Activated naive CD4-positive, alpha-beta T cell treated with anti-CD3 and anti-CD28 coated beads, Interleukin-2, amount 50 U/mL, for 24 hours (primary cell): ENCODE results near the gene NUMA1.
A peak's percentile ranks its signal among the peaks of the same experiment; 100 is the strongest.

ENCODE experiments used
- H3K27ac Mint-ChIP-seq: one replicate; pipeline ENCODE4 v1.8.0; 2021; ENCODE audit warnings: mild to moderate bottlenecking, mixed read lengths
- H3K27me3 Mint-ChIP-seq: one replicate; pipeline ENCODE4 v1.8.0; 2021; ENCODE audit warnings: mixed read lengths
- H3K36me3 Mint-ChIP-seq: one replicate; pipeline ENCODE4 v1.8.0; 2021; ENCODE audit warnings: mixed read lengths
- H3K4me1 Mint-ChIP-seq: one replicate; pipeline ENCODE4 v1.8.0; 2021; ENCODE audit warnings: mixed read lengths
- H3K4me3 Mint-ChIP-seq: one replicate; pipeline ENCODE4 v1.8.0; 2021; ENCODE audit warnings: mild to moderate bottlenecking, mixed read lengths
- H3K9me3 Mint-ChIP-seq: one replicate; pipeline ENCODE4 v1.8.0; 2021; ENCODE audit warnings: mixed read lengths

The NUMA1 gene

DNA sequence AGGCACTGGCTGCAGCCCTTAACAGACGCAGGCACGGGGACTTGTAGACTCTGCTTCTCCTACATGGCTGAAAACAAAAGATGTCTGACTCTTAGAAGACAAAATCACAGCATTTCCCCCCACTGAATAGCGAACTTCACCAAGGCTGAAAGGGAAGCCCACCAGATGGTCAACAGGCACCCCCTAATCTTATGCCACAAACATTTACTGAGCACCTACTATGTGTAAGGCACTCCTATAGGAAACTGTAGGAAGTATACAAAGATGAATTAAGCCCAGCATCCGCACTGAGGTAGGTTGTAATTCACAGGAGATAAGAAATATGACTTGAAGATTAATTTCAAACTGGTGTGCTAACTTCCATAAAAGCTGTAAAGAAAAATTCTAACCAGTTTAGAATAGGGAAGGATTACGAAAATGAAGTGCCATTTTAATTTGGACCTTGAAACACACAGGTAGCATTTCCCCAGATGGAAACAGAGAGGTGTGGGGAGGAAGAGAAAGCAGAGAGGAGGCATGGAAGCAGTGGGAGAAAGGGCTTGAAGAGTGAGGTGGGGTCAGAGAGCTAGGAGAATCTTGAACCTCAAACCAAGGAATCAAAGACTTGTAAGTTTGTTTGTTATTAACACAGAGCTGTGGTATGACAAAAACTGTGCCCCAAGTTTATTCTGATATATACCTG is 38.1 kb downstream of the NUMA1 start:
- peaks cover 37% of the 10 kb centered on the region for H3K4me1 Mint-ChIP-seq

DNA sequence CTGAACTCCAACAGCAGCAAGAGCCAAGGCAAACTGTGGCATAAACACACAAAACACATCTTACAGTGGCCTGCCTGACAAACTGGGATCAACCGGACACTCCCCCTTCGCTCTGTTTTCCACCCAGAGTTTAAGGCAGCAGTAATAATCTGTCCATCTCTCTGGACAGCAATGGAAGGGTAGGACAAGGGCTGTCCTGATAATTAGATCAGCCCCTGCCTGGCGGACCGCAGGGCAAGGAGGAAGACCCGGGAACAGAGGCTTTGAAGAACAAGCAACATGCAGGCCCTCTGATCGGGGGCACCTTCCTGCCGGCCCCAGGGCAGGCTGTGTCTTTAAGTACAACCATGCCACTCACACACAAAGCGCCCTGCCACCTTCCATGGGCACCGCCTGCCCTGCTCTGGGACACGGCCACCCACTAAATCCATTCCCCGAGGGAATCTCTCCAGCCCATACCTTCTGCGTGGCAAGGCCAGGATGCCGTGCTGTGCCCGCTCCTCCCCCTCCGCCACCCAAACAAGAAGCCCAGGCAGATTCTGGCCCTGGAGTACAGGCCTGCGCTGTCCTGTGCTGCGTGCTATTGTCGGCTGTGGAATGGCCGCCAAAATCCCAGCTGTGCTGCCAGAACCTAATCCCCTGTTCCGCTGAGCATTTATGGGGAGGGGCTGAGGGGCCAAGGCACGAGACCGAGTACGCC is 38.8 kb downstream of the NUMA1 start:
- H3K4me3 Mint-ChIP-seq = no peak overlapping the region
- no peak overlapping the region for H3K27ac Mint-ChIP-seq
- peaks cover 1% of the 10 kb centered on the region for H3K36me3 Mint-ChIP-seq
- H3K4me1 Mint-ChIP-seq = peaks cover 44% of the 10 kb centered on the region
- H3K27me3 Mint-ChIP-seq = no peaks in the 10 kb centered on the region
- H3K9me3 Mint-ChIP-seq = no peaks in the 10 kb centered on the region

More for the DNA sequence above, 38.1 kb downstream of the NUMA1 start:
- Mint-ChIP-seq H3K4me3 (no peak overlapping the region), H3K36me3 (peaks cover 1% of the 10 kb centered on the region), H3K27me3 (no peaks in the 10 kb centered on the region), H3K9me3 (no peaks in the 10 kb centered on the region), H3K27ac (no peak overlapping the region)

DNA sequence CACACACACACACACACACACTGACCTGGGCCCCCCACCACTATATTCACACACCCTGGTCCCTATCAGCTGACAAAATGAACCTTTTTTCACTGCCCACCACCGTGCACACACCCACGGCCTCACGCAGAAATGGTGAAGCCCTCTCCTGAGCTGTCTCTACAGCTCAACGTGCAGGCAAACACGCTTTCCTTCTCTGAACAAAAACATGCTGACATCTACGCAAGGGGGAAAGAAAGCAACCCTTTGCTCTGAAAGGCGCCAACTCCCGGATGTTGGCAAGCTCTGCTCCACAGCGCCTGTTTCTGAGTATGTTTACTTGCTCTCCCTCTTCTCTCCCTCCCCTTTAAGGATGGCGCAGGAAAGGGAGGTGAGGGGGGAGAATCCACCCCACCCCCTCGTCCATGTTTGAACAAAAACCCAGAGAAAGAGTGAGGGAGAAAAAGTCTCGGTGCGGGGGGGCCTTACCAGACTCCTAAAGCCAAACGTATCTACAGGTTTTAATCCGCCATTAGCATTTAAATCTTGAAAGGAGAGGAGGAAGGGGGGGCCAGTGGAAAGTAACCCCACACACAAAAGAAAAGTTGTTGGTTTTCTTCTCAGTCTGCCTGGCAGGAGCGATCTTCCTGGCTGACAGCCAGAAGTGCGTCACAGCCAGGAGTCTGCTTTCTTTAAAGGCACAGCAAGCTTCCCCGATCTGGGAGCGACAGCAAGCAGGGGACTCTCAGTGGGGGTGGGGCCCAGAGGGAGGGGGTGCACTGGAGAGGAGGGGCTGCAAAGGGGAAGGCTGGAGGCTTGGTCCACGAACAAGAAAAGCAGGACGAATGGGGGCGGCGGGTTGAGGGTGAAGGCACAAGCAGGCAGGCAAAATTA is 39.6 kb downstream of the NUMA1 start:
- peaks cover 51% of the 10 kb centered on the region for H3K4me1 Mint-ChIP-seq
- H3K27me3 Mint-ChIP-seq = no peaks in the 10 kb centered on the region
- no peak overlapping the region for H3K27ac Mint-ChIP-seq
- H3K4me3 Mint-ChIP-seq = no peak overlapping the region
- H3K9me3 Mint-ChIP-seq = no peaks in the 10 kb centered on the region
- peaks cover 4% of the 10 kb centered on the region for H3K36me3 Mint-ChIP-seq

DNA sequence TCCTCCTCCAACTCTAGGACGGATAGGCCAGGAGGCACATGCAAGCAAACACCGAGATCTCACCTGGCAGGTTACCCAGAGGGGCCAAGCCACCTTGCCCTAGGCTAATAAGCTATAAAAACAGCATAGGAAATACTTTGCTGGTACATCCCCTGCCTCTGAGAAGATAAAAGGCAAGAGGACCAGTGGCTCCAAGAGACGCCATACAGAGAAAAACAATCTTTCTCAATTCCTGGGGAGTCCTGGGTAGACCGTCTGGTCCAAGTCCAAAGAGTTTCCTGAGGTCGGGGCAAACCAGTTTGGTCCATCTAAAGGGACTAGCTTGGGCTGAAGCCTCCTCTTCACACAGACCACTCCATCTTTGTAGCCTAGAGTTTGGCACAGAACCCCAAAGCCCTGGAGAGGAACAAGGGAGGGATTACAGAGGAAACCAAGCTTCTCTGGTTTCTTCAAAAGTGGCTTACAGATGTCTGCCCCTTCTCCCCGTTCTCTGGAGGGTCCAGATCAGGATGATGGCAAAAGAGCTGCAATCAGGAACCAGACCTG is 40.4 kb downstream of the NUMA1 start:
- no peaks in the 10 kb centered on the region for H3K9me3 Mint-ChIP-seq
- H3K27ac Mint-ChIP-seq = no peak overlapping the region
- H3K4me3 Mint-ChIP-seq = no peak overlapping the region
- H3K36me3 Mint-ChIP-seq = peaks cover 6% of the 10 kb centered on the region
- no peaks in the 10 kb centered on the region for H3K27me3 Mint-ChIP-seq
- peaks cover 49% of the 10 kb centered on the region for H3K4me1 Mint-ChIP-seq

DNA sequence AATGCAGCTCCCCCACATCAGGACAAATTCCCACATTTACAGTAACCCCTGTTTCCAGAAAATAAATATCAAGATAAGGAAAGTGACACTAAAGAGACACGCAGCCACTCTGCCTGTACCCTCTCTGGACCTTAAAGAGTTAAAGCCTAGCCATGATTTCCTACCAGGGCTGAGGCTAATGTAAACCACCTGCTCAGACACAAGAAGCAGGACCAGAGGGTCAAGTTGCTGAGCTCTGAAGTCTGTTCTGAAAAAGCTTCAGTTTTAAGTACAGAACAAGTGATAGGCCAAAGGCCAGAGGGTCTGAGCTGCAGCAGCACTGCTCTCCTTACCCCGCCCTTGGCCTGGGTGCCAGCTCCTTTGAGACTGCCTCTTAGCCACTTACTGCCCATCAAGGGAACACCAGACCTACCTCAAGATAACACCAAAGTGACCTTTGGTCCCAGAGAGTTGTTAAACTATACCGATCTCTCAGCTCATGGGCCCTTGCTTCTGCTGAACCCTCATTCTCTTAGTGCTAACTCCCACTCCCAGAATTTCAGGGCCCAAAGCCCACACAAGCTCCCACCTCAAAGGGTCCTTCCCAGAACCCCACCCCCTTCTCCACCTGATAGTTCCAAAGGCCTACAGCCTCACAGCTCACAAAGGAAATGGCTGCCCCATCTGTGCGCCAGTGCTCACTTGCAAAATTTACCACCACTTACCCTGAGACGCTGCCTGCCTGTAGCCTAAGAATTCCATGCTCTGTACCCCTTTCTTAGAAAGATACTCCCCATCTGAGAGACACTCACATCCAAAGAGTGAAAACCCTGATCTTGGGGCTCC is 41.1 kb downstream of the NUMA1 start:
- Mint-ChIP-seq H3K27me3 (no peaks in the 10 kb centered on the region), H3K9me3 (no peaks in the 10 kb centered on the region), H3K4me1 (peaks cover 43% of the 10 kb centered on the region), H3K27ac (no peak overlapping the region), H3K36me3 (peaks cover 6% of the 10 kb centered on the region), H3K4me3 (no peak overlapping the region)

DNA sequence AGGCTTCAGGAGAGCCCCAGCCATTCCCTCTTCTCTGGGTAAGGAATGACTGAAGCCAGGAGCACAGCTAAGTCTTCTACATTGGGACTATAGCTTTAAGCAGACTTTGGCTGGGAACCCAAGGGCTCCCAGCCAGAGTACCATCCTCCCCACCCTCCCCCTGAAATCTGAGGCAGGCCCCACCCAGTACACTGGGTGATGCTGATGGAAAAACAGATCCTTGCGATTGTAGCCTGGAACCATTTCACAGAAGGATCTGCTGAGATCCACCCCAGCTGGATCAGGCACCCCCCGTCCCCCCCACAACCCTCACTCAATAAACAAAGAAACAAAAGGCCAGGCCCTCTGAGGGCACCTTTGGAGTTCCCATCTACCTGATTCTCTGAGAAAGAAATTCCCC is 41.9 kb downstream of the NUMA1 start:
- Mint-ChIP-seq H3K4me3 (no peak overlapping the region), H3K4me1 (peaks cover 40% of the 10 kb centered on the region), H3K36me3 (peaks cover 6% of the 10 kb centered on the region), H3K9me3 (no peaks in the 10 kb centered on the region), H3K27ac (no peak overlapping the region), H3K27me3 (no peaks in the 10 kb centered on the region)

DNA sequence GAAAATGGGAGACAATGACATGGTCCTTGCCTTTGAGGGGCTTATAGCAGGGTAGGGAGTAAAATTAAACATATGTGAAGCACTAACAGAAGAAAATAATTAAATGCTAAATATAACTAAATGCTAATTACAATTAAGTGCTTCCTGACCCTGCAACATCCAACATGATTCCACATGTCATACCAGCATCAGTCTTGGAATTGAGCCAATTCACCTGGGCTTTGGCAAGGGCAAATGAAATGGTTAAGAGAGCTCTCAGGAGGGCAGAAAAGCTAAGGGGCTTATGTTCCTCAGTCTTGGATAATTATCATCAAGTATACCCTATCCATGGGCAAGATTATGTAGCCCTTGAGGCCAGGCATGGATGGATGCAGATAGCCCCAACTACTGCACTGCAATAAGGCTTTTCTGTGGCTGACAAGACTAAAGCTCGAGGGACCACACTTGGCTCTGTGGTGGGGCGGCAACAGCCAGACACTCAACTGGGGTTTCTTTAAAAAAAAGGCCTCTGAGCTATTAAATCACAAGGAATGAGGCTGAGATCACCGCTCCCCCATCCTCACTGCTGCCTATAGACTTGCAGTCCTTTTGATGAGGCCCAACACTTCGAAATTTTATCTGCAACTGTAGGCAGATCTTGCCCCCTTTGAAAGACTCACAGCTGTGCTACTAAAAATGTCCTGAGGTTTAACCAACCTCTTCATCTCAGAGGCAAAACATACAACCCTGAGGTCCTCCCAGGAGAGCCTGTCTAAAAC is 42.6 kb downstream of the NUMA1 start:
- H3K9me3 Mint-ChIP-seq = no peaks in the 10 kb centered on the region
- H3K27ac Mint-ChIP-seq = no peak overlapping the region
- H3K27me3 Mint-ChIP-seq = no peaks in the 10 kb centered on the region
- peaks cover 5% of the 10 kb centered on the region for H3K36me3 Mint-ChIP-seq
- H3K4me3 Mint-ChIP-seq = no peak overlapping the region
- H3K4me1 Mint-ChIP-seq = peaks cover 39% of the 10 kb centered on the region

DNA sequence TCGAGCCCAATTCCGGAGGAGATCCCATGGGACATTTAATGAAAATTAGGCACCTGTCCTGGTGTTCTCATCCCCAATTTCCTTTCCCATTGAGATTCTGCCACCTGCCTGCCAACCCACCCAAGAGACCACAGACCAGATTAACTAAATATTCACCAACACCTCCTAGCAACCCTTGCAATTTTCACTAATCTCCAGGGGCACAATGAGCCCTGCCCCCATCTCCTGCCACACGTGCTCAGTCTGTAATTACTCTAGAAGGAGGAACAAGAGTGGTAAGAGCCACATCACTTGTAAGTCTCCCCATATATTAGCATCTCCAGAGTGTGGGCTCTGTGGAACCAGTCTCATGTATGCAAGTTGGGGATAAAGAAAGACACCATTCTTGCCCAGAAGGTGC is 43.7 kb downstream of the NUMA1 start:
- H3K9me3 Mint-ChIP-seq = no peaks in the 10 kb centered on the region
- peaks cover 34% of the 10 kb centered on the region for H3K4me1 Mint-ChIP-seq
- peak overlapping the region; percentile 20 for H3K4me3 Mint-ChIP-seq
- peak overlapping the region; percentile 86 for H3K27ac Mint-ChIP-seq
- no peaks in the 10 kb centered on the region for H3K27me3 Mint-ChIP-seq
- peaks cover 5% of the 10 kb centered on the region for H3K36me3 Mint-ChIP-seq

DNA sequence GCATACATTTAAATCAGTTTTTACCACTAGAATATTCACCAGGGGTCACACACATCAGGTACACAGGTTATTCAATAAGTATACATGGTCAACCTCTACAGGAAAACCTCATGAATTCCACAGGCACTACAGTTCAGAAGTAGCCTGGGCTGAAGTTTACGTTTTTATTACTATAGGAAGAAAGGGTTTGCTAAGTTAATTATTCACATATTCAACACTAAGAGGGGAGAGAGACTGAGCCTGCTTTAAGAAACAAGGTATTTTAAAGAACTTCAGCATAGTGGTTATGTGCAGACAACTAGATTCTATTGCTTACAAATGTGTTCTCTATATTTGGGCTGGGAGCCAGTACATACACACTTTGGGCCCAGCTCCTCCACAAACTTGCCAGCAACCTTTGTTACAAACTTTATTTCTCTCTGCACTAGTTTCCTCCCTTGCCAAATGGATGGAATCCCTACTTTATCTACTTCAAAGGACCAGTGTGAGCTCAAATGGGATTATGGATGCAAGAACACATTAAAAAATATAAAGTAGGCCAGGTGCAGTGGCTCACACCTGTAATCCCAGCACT is 49.8 kb downstream of the NUMA1 start:
- H3K27ac Mint-ChIP-seq = peak overlapping the region; percentile 88
- H3K4me1 Mint-ChIP-seq = peaks cover 74% of the 10 kb centered on the region
- no peak overlapping the region for H3K4me3 Mint-ChIP-seq
- no peaks in the 10 kb centered on the region for H3K9me3 Mint-ChIP-seq
- no peaks in the 10 kb centered on the region for H3K27me3 Mint-ChIP-seq
- peaks cover 3% of the 10 kb centered on the region for H3K36me3 Mint-ChIP-seq

DNA sequence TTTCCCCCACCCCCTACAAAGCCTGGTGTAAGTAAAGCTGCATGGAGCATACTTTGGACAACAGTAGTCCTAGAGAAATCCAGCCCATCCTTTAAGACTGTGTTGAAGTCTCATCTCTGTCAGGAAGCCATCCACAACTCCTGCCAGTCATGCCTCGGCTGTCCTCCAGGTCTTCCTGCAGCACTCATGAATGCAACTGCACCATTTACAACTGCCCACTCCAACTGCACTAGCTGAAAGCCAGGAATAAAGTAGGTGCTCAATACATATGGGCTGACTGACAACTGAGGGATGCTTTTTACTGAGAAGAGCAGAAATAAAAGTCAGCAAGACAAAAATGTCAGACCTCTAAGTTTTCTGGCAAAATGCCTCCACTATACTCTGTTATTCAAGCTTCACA is 54.3 kb downstream of the NUMA1 start:
- Mint-ChIP-seq H3K27ac (peak overlapping the region; percentile 55), H3K4me1 (peaks cover 59% of the 10 kb centered on the region), H3K4me3 (no peak overlapping the region), H3K9me3 (no peaks in the 10 kb centered on the region), H3K27me3 (no peaks in the 10 kb centered on the region), H3K36me3 (peaks cover 6% of the 10 kb centered on the region)

DNA sequence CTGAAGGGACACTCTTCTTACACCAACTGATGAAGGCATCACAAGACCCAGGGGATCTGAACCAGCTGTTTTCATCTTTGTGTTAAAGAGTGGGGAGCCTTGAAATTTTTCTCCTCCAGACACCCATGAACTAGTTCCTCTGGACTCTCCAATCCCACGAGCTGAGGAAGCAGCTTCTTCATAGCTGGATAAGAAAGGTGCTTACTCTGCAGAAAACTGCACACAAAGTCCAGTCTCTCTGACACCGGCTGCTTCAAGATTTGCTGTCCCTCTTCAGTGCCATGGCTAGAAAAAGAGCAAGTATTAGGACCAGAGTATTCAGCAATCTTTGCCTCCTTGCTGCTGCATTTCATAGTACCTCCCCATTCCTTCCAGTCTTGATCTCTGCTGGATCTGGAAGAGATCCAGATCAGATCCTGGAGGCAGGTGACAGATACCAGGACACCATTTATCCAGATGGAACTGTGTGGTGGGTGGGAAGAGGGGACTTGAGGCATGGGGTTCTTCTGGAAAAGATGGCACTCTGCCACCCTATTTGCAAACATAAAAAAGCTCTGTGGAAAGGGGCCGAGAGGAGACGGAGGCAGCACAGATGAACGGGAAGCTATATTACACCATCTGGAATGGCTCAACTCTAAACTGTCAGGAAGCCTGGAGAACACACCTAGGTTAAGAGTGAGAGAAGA is 56.1 kb downstream of the NUMA1 start:
- Mint-ChIP-seq H3K27me3 (no peaks in the 10 kb centered on the region), H3K9me3 (no peaks in the 10 kb centered on the region), H3K36me3 (peaks cover 8% of the 10 kb centered on the region), H3K4me1 (peaks cover 40% of the 10 kb centered on the region), H3K4me3 (no peak overlapping the region), H3K27ac (peak overlapping the region; percentile 30)

DNA sequence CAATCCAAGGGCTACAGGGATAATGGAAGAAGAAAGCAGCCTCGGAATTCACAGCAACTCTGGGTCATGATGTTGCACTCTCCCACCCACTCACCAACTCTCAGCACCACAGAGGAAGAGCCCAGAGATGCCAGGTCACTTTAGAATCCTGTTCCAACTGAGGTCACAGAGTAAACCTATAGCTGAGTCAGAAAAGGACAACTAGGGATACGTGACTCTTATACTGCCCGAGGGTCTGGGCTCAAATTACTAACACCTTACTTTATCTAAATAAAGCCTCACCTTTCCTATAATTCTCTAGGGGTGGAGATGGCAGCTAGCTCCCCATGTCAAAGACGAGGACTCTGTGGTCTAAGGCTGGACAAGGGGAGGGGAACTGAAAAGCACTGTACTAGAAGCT is 57.0 kb downstream of the NUMA1 start:
- H3K27ac Mint-ChIP-seq = peak overlapping the region; percentile 62
- no peaks in the 10 kb centered on the region for H3K27me3 Mint-ChIP-seq
- peaks cover 11% of the 10 kb centered on the region for H3K36me3 Mint-ChIP-seq
- peaks cover 32% of the 10 kb centered on the region for H3K4me1 Mint-ChIP-seq
- no peak overlapping the region for H3K4me3 Mint-ChIP-seq
- H3K9me3 Mint-ChIP-seq = no peaks in the 10 kb centered on the region

DNA sequence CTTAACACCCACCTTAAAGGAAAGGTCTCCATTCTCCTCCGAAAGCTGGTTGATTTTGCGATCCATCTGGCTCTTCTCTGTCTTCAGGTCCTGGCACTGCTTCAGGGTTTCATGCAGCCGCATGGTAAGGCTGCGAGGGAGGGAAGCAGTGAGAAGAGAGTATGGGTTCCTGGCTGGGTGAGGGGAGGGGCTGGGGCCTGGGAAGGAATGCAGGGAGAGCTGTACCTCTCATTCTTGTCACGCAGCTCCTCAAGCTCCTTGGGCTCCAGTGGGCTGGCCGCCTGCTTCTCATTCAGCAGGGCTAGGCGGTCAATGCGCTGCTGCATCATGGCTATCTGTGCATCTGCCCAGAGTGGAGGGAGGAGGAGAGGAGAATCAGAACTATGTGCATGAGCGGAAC is 62.2 kb downstream of the NUMA1 start:
- peaks cover 14% of the 10 kb centered on the region for H3K36me3 Mint-ChIP-seq
- H3K27ac Mint-ChIP-seq = no peak overlapping the region
- no peak overlapping the region for H3K4me3 Mint-ChIP-seq
- H3K27me3 Mint-ChIP-seq = no peaks in the 10 kb centered on the region
- H3K4me1 Mint-ChIP-seq = no peaks in the 10 kb centered on the region
- no peaks in the 10 kb centered on the region for H3K9me3 Mint-ChIP-seq
